HG03457 (cell line): ENCODE measurements around the gene GRID1.

Source experiments
- ATAC-seq: cut with Tn5 transposase; IDR thresholded peaks from one replicate; pipeline ENCODE4 v1.9.1; 2021; ENCODE audit warnings: moderate number of reproducible peaks; ENCODE audit not compliant: unreplicated experiment

GRID1 gene

GRCh38 chr10:85649461-85649860 lies 717.1 kb downstream of the GRID1 start:
- ATAC-seq, result no peak

GRCh38 chr10:85648279-85648754 lies 718.3 kb downstream of the GRID1 start:
- no peak for ATAC-seq

- no peak for ATAC-seq
Measured at GRCh38 chr10:85647741-85648140, 718.9 kb downstream of the GRID1 start.

- ATAC-seq, result no peak
Measured at GRCh38 chr10:85645926-85646711, 720.5 kb downstream of the GRID1 start.

GRCh38 chr10:85645053-85645452 lies 721.5 kb downstream of the GRID1 start:
- ATAC-seq, result no peak

GRCh38 chr10:85643845-85644525 lies 722.6 kb downstream of the GRID1 start:
- ATAC-seq, result no peak

- no peak for ATAC-seq
Measured at GRCh38 chr10:85643171-85643844, 723.3 kb downstream of the GRID1 start.

- no peak for ATAC-seq
Measured at GRCh38 chr10:85642421-85643170, 724.0 kb downstream of the GRID1 start.

GRCh38 chr10:85642082-85642420 lies 724.5 kb downstream of the GRID1 start:
- no peak for ATAC-seq

GRCh38 chr10:85641479-85642009 lies 725.1 kb downstream of the GRID1 start:
- no peak for ATAC-seq

GRCh38 chr10:85638797-85639196 lies 727.8 kb downstream of the GRID1 start:
- no peak for ATAC-seq

GRCh38 chr10:85635650-85636049 lies 730.9 kb downstream of the GRID1 start:
- no peak for ATAC-seq

- ATAC-seq, result no peak
Measured at GRCh38 chr10:85624511-85624910, 742.1 kb downstream of the GRID1 start.

- no peak for ATAC-seq
Measured at GRCh38 chr10:85623758-85624157, 742.8 kb downstream of the GRID1 start.

GRCh38 chr10:85623342-85623741 lies 743.3 kb downstream of the GRID1 start:
- no peak for ATAC-seq

- ATAC-seq, result no peak
Measured at GRCh38 chr10:85622425-85622824, 744.2 kb downstream of the GRID1 start.

GRCh38 chr10:85621562-85621961 lies 745.0 kb downstream of the GRID1 start:
- ATAC-seq, result no peak

GRCh38 chr10:85620807-85621206 lies 745.8 kb downstream of the GRID1 start:
- no peak for ATAC-seq

- ATAC-seq, result no peak
Measured at GRCh38 chr10:85619832-85620231, 746.8 kb downstream of the GRID1 start.

GRCh38 chr10:85618841-85619240 lies 747.8 kb downstream of the GRID1 start:
- no peak for ATAC-seq
